GM21390 (cell line): ENCODE results near the gene KRTAP4-9.
"Not testable (repeated sequence)": the region's sequence is repeated elsewhere in the genome, so short reads cannot be mapped to it uniquely, and the experiment has no call there.

ENCODE experiments used
- ATAC-seq: cut with Tn5 transposase; IDR thresholded peaks from one replicate; pipeline ENCODE4 v1.9.1; 2021; ENCODE audit not compliant: unreplicated experiment

The KRTAP4-9 gene

GRCh38 chr17:41096055-41096454 is 9.1 kb upstream of the KRTAP4-9 start:
- no peak for ATAC-seq

- ATAC-seq, result no peak
Measured at GRCh38 chr17:41098042-41098441, 7.1 kb upstream of the KRTAP4-9 start, which contains the start of gene KRTAP4-8. KRTAP4-8 (minus strand) TSS chr17:41098142; CDS start chr17:41098084, 58 bp downstream.

GRCh38 chr17:41098481-41098880 is 6.7 kb upstream of the KRTAP4-9 start:
- ATAC-seq, result no peak

- ATAC-seq, result not testable (repeated sequence)
Measured at GRCh38 chr17:41099682-41100480, 5.3 kb upstream of the KRTAP4-9 start.

GRCh38 chr17:41101586-41102259 is 3.5 kb upstream of the KRTAP4-9 start, which contains the start of gene KRTAP4-16:
KRTAP4-16 (minus strand) TSS chr17:41102209; CDS start chr17:41102209, 0 bp downstream.
- ATAC-seq, result no peak

GRCh38 chr17:41103896-41104295 is 1.3 kb upstream of the KRTAP4-9 start:
- ATAC-seq, result no peak

GRCh38 chr17:41104386-41105038 is 677 bp upstream of the KRTAP4-9 start:
- not testable (repeated sequence) for ATAC-seq

GRCh38 chr17:41107941-41108450 is 2.8 kb downstream of the KRTAP4-9 start:
- no peak for ATAC-seq

- ATAC-seq, result not testable (repeated sequence)
Measured at GRCh38 chr17:41108728-41109386, 3.7 kb downstream of the KRTAP4-9 start.

GRCh38 chr17:41111151-41111885 is 6.1 kb downstream of the KRTAP4-9 start:
- no peak for ATAC-seq

- no peak for ATAC-seq
Measured at GRCh38 chr17:41116297-41116696, 11.1 kb downstream of the KRTAP4-9 start.

GRCh38 chr17:41117846-41118386 is 12.7 kb downstream of the KRTAP4-9 start, which contains the start of gene KRTAP4-11:
KRTAP4-11 (minus strand) TSS chr17:41118373; CDS start chr17:41118315, 58 bp downstream.
- not testable (repeated sequence) for ATAC-seq

GRCh38 chr17:41118721-41119120 is 13.5 kb downstream of the KRTAP4-9 start:
- no peak for ATAC-seq

GRCh38 chr17:41119696-41120690 is 14.8 kb downstream of the KRTAP4-9 start:
- not testable (repeated sequence) for ATAC-seq

- ATAC-seq, result no peak
Measured at GRCh38 chr17:41121742-41122141, 16.6 kb downstream of the KRTAP4-9 start.

- not testable (repeated sequence) for ATAC-seq
Measured at GRCh38 chr17:41123292-41123990, 18.3 kb downstream of the KRTAP4-9 start.

GRCh38 chr17:41123991-41124371 is 18.8 kb downstream of the KRTAP4-9 start, which contains the start of gene KRTAP4-12:
KRTAP4-12 (minus strand) TSS chr17:41124182; CDS start chr17:41124122, 60 bp downstream.
- ATAC-seq, result not testable (repeated sequence)

- ATAC-seq, result no peak
Measured at GRCh38 chr17:41125064-41125463, 19.9 kb downstream of the KRTAP4-9 start.
